Osteocyte (in vitro differentiated cells): ENCODE measurements around the gene NKAIN2. TPM values are rescaled to one million over a fixed set of nuclear protein-coding genes. Genes with fewer than 3 reads are reported as not detected.

ENCODE experiments used
- DNase-seq: peaks from one replicate; pipeline ENCODE4 v3.0.0; 2021; ENCODE audit warnings: mixed read lengths; ENCODE audit not compliant: unreplicated experiment; ENCODE audit errors: extremely low spot score
- H3K27ac Mint-ChIP-seq: one replicate; pipeline ENCODE4 v1.8.0; 2021; ENCODE audit warnings: mild to moderate bottlenecking, mixed read lengths; ENCODE audit not compliant: unreplicated experiment
- H3K27me3 Mint-ChIP-seq: one replicate; pipeline ENCODE4 v1.8.0; 2021; ENCODE audit warnings: mixed read lengths; ENCODE audit not compliant: unreplicated experiment
- H3K36me3 Mint-ChIP-seq: one replicate; pipeline ENCODE4 v1.8.0; 2021; ENCODE audit warnings: mixed read lengths; ENCODE audit not compliant: unreplicated experiment
- H3K4me1 Mint-ChIP-seq: one replicate; pipeline ENCODE4 v1.8.0; 2021; ENCODE audit warnings: mixed read lengths; ENCODE audit not compliant: unreplicated experiment
- H3K4me3 Mint-ChIP-seq: one replicate; pipeline ENCODE4 v1.8.0; 2021; ENCODE audit warnings: mild to moderate bottlenecking, moderate library complexity, mixed read lengths; ENCODE audit not compliant: unreplicated experiment
- H3K9me3 Mint-ChIP-seq: one replicate; pipeline ENCODE4 v1.8.0; 2021; ENCODE audit warnings: mixed read lengths; ENCODE audit not compliant: unreplicated experiment
- total RNA-seq: library from RNA; stranded (reverse); gene quantifications from 2 replicates; pipeline ENCODE4 v1.2.1, GENCODE V29; 2021
- TF ChIP-seq, protein P1 (sequence below): fragments of 200-600 bp; sonication (generic); IDR thresholded peaks from 2 replicates; pipeline ENCODE4 v1.5.0; 2021; ENCODE audit warnings: antibody characterized with exemption, mild to moderate bottlenecking, moderate library complexity

The NKAIN2 gene
- total RNA-seq, 1 donor from 2014 or later = 17.8 TPM

DNA sequence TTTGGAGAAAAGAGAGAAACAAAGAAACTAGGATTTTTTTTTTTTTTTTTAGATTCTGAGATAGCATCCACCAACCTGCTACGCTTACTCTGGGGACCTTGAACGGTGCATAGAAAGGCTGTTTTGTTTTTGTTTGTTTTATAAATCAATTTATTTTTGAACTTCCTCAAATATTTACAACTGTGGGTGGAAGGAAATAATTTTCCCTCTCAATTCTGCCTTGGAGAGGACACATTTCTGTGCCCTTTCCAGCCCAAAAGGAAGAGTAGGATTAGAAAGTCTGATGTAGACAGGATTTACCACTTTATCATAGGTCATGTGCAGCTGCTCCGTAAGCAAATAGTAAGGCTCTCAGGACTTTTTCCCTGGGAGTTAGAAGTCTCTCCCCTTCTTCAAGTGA is 190.5 kb downstream of the NKAIN2 start:
- no peaks in the 10 kb centered on the region for H3K27me3 Mint-ChIP-seq
- H3K4me3 Mint-ChIP-seq = no peak overlapping the region
- DNase-seq = no peak
- peaks cover 1% of the 10 kb centered on the region for H3K36me3 Mint-ChIP-seq
- peaks cover 6% of the 10 kb centered on the region for H3K9me3 Mint-ChIP-seq
- H3K27ac Mint-ChIP-seq = no peak overlapping the region
- no peaks in the 10 kb centered on the region for H3K4me1 Mint-ChIP-seq
- TF ChIP-seq, protein P1, sequence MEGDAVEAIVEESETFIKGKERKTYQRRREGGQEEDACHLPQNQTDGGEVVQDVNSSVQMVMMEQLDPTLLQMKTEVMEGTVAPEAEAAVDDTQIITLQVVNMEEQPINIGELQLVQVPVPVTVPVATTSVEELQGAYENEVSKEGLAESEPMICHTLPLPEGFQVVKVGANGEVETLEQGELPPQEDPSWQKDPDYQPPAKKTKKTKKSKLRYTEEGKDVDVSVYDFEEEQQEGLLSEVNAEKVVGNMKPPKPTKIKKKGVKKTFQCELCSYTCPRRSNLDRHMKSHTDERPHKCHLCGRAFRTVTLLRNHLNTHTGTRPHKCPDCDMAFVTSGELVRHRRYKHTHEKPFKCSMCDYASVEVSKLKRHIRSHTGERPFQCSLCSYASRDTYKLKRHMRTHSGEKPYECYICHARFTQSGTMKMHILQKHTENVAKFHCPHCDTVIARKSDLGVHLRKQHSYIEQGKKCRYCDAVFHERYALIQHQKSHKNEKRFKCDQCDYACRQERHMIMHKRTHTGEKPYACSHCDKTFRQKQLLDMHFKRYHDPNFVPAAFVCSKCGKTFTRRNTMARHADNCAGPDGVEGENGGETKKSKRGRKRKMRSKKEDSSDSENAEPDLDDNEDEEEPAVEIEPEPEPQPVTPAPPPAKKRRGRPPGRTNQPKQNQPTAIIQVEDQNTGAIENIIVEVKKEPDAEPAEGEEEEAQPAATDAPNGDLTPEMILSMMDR = no peak

GRCh38 chr6:123994891-123995635 is 191.4 kb downstream of the NKAIN2 start:
- Mint-ChIP-seq H3K27me3 (no peaks in the 10 kb centered on the region), H3K4me3 (no peak overlapping the region), H3K4me1 (peaks cover 4% of the 10 kb centered on the region), H3K27ac (no peak overlapping the region), H3K36me3 (peaks cover 1% of the 10 kb centered on the region), H3K9me3 (peaks cover 6% of the 10 kb centered on the region)
- TF ChIP-seq, protein P1 = no peak
- DNase-seq = no peak

- no peaks in the 10 kb centered on the region for H3K27me3 Mint-ChIP-seq
- H3K27ac Mint-ChIP-seq = no peak overlapping the region
- DNase-seq = no peak
- no peak overlapping the region for H3K4me3 Mint-ChIP-seq
- H3K4me1 Mint-ChIP-seq = peaks cover 6% of the 10 kb centered on the region
- H3K9me3 Mint-ChIP-seq = peaks cover 2% of the 10 kb centered on the region
- H3K36me3 Mint-ChIP-seq = no peaks in the 10 kb centered on the region
- TF ChIP-seq, protein P1 = no peak
Observed at GRCh38 chr6:123997223-123997622, 193.6 kb downstream of the NKAIN2 start.

DNA sequence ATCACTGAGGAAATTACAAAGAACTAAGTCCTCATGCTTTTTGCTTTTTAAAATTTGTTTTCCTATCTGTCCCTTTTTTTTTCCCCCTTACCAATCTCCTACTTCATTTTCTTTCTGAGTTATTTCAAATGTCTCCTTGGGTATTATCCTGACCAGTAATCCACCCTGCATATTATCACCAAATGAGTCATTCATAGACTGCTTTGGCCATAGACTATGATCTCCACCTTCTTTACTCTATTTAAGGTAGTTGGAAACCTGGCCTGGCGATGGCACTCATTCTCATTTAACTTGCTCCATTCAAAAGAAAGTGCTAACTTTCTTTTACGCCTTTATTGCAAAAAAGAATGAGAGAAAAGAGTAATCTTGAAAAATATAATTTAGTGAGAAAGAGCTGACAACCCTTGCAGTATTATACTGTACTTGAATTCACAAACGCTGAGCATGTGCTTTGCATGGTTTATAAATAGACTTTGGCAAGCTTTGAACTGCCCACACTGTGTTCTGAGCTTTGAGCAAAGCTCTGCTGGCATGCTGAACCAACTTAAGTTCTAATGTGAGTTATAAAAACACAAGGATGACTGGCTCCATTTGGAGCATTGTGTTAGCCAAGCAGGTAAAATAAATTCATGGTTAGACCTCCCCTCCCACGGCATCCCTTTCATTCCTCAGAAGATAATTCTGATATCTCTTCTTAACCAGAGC is 198.9 kb downstream of the NKAIN2 start:
- TF ChIP-seq, protein P1 = no peak
- H3K4me1 Mint-ChIP-seq = peaks cover 13% of the 10 kb centered on the region
- no peak overlapping the region for H3K27ac Mint-ChIP-seq
- H3K4me3 Mint-ChIP-seq = no peak overlapping the region
- DNase-seq = no peak
- no peaks in the 10 kb centered on the region for H3K27me3 Mint-ChIP-seq
- H3K9me3 Mint-ChIP-seq = no peaks in the 10 kb centered on the region
- no peaks in the 10 kb centered on the region for H3K36me3 Mint-ChIP-seq

- Mint-ChIP-seq H3K9me3 (no peaks in the 10 kb centered on the region), H3K27me3 (no peaks in the 10 kb centered on the region), H3K27ac (no peak overlapping the region), H3K4me3 (no peak overlapping the region), H3K36me3 (no peaks in the 10 kb centered on the region), H3K4me1 (peaks cover 18% of the 10 kb centered on the region)
- TF ChIP-seq, protein P1 = no peak
- DNase-seq = no peak
Observed at GRCh38 chr6:124007266-124007665, 203.6 kb downstream of the NKAIN2 start.
